SJSA1 (cell line): Measurements from ENCODE around the gene CCDC47. TPM values are rescaled to one million over a fixed set of nuclear protein-coding genes. Genes with fewer than 3 reads are reported as not detected.
"Not testable (repeated sequence)": the region's sequence is repeated elsewhere in the genome, so short reads cannot be mapped to it uniquely, and the experiment has no call there.

ENCODE experiments used
- DNase-seq, 2 experiments: peaks; one replicate each; pipeline ENCODE4 v3.0.0-alpha.2; 2015 to 2020; ENCODE audit warnings: low spot score in 2 of 2, low read depth in 1 of 2
- H3K27ac ChIP-seq: fragments of 250-450 bp; sonication (Bioruptor Pico); 2 replicates; pipeline ENCODE4 v1.5.1; 2020; ENCODE audit warnings: mild to moderate bottlenecking, moderate library complexity
- H3K27me3 ChIP-seq: fragments of 250-450 bp; sonication (Bioruptor Pico); replicated peaks from 2 replicates; pipeline ENCODE4 v1.5.1; 2020; ENCODE audit warnings: mild to moderate bottlenecking, moderate library complexity
- H3K36me3 ChIP-seq: fragments of 250-450 bp; sonication (Bioruptor Pico); 2 replicates; pipeline ENCODE4 v1.5.1; 2020; ENCODE audit warnings: mild to moderate bottlenecking
- H3K4me1 ChIP-seq: fragments of 250-450 bp; sonication (Bioruptor Pico); replicated peaks from 2 replicates; pipeline ENCODE4 v1.6.1; 2021; ENCODE audit warnings: mild to moderate bottlenecking
- H3K4me3 ChIP-seq: fragments of 250-450 bp; sonication (Bioruptor Pico); 2 replicates; pipeline ENCODE4 v1.5.1; 2020; ENCODE audit warnings: mild to moderate bottlenecking
- H3K9me3 ChIP-seq: fragments of 250-450 bp; sonication (Bioruptor Pico); replicated peaks from 2 replicates; pipeline ENCODE4 v1.5.1; 2020; ENCODE audit warnings: mild to moderate bottlenecking
- total RNA-seq: library from RNA; depleted of rRNA; stranded (reverse); fragments of >200 nt; shearing (Covaris generic); gene quantifications from 2 replicates; pipeline ENCODE4 v1.2.3, GENCODE V29; 2014

The CCDC47 gene
- total RNA-seq, 1 experiment from 2014 or later = 106 TPM

DNA sequence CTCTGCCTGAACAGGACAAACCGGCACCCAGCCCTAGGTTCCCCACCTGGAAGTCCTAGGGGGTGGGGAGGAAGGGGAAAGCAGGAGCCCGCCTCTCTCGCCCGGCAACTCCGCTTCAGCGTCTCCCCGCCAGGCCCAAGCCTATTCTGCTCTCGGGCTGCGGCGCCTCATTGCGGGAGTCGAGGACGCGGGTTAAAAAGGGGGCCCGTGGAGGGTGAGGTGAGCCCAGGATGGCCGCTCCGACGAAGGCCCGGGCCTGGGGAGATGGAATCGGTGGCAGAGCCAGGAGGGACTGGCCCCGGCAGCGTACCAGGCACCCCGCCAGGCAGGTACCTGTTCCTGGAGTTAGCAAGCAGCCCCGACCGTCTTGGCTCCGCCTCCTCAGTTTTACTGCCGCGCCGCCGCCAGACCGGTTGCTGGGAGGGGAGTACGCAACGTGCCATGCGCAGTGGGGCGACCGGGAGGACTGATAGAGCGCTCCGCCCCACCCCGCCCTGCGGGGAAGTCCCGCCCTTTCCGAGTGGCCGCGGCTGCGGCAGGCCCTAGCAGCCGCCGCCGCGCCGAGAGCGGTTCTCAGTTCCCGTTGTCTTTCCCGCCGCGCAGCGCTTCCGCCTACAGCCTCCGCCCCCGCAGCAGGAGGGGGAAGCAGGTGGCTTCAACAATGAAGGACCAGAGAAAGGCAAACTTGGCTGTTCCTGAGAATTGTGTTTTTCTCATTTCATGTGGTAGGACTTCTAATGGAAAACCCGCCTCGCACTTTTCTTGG, 31.8 kb downstream of the CCDC47 start, which contains the start of gene STRADA:
Gene STRADA, minus strand, starts transcription at position 392 of the 766 bp plus-strand sequence. CDS start 13,430 bp downstream, outside the sequence.
- peak; percentile 98 to 99 for DNase-seq
- Histone ChIP-seq H3K4me3 (peak within 1 kb of the TSS; percentile 75), H3K4me1 (peaks cover 15% of the 10 kb centered on the region), H3K9me3 (no peaks in the 10 kb centered on the region), H3K36me3 (peaks cover 14% of the 10 kb centered on the region), H3K27ac (peak within 1 kb of the TSS; percentile 27), H3K27me3 (no peaks in the 10 kb centered on the region)

DNA sequence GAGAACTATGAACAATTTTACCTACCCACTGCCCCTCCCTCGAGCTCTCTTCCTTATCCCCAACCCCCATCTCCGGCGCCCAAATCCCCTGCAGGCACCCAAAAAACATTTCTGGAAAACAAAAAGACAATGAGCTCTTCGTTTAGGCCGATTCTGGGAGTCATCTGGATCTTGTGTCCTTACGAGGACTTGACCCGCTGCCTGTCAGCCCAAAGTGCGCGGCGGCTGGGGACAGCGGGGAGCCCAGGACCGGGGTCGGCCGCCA, 32.3 kb downstream of the CCDC47 start:
- Histone ChIP-seq H3K4me1 (peaks cover 15% of the 10 kb centered on the region), H3K9me3 (no peaks in the 10 kb centered on the region)
- no peak for DNase-seq

DNA sequence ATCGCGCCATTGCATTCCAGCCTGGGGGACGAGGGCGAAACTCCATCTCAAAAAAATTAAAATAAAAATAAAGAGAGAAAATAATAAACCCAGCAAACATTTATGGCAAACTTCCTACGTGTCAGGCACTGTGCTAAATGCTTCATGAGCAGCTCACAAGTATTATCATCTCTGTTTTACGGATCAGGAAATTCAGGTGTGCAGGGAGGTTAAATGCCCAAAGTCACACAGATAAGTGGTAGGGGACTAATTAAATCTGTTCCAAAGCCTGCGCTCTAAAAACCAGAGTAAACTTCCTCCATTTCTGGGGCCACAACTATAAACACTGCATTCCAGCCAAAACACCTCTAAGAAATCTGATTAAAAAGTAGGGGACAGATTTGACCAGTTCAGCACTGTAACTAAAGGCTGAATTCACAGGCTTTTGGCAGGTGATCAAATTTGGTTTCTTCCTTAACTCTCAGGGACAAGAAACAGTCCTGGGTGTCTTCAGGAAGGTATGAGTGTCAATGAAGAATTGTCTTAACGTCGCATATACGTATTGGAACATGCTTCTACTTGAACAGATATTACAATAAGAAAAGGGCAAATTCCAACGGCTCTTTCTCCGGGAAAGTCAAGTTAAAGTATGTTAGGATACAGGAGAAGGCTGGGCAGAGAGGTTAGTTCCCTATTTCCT, 32.8 kb downstream of the CCDC47 start:
- no peak for DNase-seq
- Histone ChIP-seq H3K36me3 (peaks cover 5% of the 10 kb centered on the region), H3K9me3 (no peaks in the 10 kb centered on the region), H3K27me3 (no peaks in the 10 kb centered on the region), H3K4me3 (peak overlapping the region; percentile 75), H3K4me1 (peaks cover 15% of the 10 kb centered on the region), H3K27ac (peak overlapping the region; percentile 27; the same call in 1 of the 2 replicates)

More for the DNA sequence above, 32.3 kb downstream of the CCDC47 start:
- peak overlapping the region; percentile 75 for H3K4me3 ChIP-seq
- peaks cover 10% of the 10 kb centered on the region for H3K36me3 ChIP-seq
- peak overlapping the region; percentile 27 for H3K27ac ChIP-seq
- no peaks in the 10 kb centered on the region for H3K27me3 ChIP-seq

DNA sequence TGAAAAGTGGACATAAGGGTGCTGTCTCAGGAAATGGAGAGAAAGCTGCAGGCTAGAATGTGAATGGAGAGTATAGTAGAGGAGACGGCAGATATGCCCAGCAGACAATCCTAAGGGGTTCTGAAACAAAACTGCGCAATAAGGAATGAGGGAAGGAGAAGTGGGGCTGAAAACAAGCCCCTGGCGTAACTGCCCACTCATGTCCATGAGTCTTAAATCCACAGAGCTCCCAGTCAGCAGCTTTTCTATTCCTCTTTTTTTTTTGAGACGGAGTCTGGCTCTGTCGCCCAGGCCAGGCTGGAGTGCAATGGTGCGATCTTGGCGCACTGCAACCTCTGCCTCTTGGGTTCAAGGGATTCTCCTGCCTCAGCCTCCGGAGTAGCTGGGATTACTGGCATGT, 37.7 kb downstream of the CCDC47 start:
- no peaks in the 10 kb centered on the region for H3K9me3 ChIP-seq

DNA sequence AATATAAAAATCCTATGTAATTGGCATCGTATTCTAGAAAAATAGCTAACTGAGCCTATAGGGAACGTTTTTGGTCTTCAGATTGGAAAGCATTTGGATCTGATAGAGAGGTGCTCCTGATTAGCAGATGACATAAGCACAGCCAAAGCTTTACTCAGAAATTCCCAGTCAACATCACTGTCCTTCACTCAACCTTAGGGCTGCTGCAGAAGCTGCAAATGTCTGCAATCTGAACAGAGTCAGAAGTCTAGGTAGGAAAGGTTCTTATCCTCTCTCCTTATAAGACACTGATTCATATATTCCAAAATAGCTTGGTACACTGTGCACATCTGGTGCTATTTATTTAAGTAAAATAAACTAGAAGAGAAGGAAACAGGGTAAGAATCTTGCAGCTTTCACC, 51.0 kb downstream of the CCDC47 start:
- H3K36me3 ChIP-seq = peaks cover 38% of the 10 kb centered on the region
- H3K9me3 ChIP-seq = no peaks in the 10 kb centered on the region
- H3K4me3 ChIP-seq = no peak overlapping the region
- H3K27me3 ChIP-seq = no peaks in the 10 kb centered on the region
- DNase-seq = no peak
- H3K4me1 ChIP-seq = no peaks in the 10 kb centered on the region
- H3K27ac ChIP-seq = no peak overlapping the region

More for the DNA sequence above, 37.7 kb downstream of the CCDC47 start:
- Histone ChIP-seq H3K4me1 (peaks cover 6% of the 10 kb centered on the region), H3K27me3 (no peaks in the 10 kb centered on the region), H3K36me3 (0 out of 2 replicates have a peak, but pooled peaks cover 4% of the 10 kb centered on the region), H3K27ac (no peak overlapping the region), H3K4me3 (no peak overlapping the region)
- DNase-seq = no peak

DNA sequence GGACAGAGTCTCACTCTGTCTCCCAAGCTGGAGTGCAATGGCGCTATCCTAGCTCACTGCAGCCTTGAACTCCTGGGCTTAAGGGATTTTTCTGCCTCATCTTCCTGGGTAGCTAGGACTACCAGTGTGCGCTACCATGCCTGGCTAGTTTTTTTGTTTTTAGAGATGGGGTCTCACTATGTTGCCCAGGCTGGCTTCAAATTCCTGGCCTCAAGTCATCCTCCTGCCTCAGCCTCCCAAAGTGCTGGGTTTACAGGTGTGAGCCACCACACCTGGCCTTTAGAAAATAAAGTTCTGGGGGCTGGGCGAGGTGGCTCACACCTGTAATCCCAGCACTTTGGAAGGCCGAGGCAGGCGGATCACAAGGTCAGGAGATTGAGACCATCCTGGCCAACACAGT, 53.2 kb downstream of the CCDC47 start:
- peaks cover 25% of the 10 kb centered on the region for H3K36me3 ChIP-seq
- DNase-seq, H3K27me3 ChIP-seq, H3K4me3 ChIP-seq, H3K4me1 ChIP-seq, H3K27ac ChIP-seq, H3K9me3 ChIP-seq: not testable (repeated sequence)

DNA sequence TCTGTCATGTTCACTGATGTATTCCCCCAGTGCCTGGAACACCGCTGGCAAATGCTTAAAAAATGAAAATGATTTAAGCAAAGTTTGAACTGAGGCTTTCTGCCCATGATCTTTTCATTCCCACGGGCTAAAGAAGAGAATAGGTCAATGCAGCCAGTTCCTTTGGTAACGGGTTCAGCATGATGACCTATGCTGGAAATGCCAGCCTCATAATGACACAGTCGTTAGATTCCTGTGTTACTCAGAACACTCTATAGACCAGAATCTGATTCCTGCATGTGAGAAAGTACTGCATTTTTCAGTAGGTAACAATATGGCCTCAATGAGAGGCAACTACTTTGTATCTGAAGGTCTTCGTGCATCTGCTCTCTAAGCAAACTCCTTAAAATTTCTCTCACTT, 54.4 kb downstream of the CCDC47 start:
- H3K27ac ChIP-seq = no peak overlapping the region
- H3K36me3 ChIP-seq = peaks cover 30% of the 10 kb centered on the region
- no peaks in the 10 kb centered on the region for H3K4me1 ChIP-seq
- H3K9me3 ChIP-seq = no peaks in the 10 kb centered on the region
- no peaks in the 10 kb centered on the region for H3K27me3 ChIP-seq
- no peak overlapping the region for H3K4me3 ChIP-seq
- DNase-seq = no peak

DNA sequence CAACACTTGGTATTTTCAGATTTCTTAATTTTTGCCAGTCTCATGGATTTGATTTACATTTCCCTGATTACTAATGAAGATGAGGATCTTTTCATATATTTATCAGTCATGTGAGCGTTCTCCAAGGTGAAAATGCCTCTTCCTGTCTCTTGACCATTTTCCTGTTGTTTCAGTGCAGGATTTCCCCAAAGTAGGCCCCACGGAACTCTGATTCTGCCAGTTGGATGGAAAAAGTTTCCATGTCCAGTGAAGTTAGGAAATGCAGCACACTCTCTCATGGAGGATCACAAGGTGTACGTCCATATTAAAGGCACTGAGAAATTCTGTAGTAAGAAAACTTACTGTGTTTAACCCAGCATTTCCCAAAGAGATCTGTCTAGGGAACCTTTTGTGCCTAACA, 57.0 kb downstream of the CCDC47 start:
- no peaks in the 10 kb centered on the region for H3K9me3 ChIP-seq

DNA sequence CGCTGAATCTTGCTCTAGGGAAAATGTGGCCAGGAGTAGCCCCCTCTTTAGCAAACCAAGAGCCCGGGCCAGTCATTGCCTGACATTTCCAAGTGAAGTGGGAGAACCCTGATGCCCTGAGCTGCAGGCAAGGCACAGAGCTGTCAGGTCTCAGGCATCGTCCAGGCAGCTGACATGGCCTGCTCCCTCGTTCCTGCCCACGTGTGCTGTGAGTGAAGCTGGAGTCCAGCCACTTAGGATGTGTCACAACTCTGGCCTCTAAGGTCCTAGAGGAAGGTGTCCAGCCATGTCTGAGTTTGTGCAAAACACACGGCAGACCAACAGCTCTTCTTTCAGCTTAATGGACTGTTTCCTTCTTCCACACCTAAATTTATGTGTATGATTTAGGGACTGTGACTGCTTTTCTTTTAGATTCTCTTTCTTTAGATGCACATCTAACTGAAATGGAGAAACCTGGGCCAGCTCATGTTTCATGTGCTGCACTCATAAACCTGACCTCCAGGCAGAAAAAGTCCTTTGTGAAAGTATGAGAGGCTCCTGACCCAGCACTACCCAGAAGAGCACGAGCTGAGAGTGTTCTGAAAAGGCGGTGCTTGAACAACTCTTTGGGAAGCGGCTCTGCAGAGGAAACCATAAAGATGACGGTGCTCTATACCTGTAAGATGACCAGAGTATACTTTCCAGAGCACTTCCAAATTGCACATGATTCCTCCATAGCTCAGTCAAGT, 58.7 kb downstream of the CCDC47 start:
- H3K27ac ChIP-seq = no peak overlapping the region
- no peaks in the 10 kb centered on the region for H3K9me3 ChIP-seq
- no peaks in the 10 kb centered on the region for H3K27me3 ChIP-seq
- peaks cover 49% of the 10 kb centered on the region for H3K36me3 ChIP-seq
- H3K4me1 ChIP-seq = no peaks in the 10 kb centered on the region
- no peak for DNase-seq
- no peak overlapping the region for H3K4me3 ChIP-seq

More for the DNA sequence above, 57.0 kb downstream of the CCDC47 start:
- Histone ChIP-seq H3K4me3 (no peak overlapping the region), H3K36me3 (peaks cover 37% of the 10 kb centered on the region), H3K27ac (no peak overlapping the region), H3K4me1 (no peaks in the 10 kb centered on the region), H3K27me3 (no peaks in the 10 kb centered on the region)
- no peak for DNase-seq

DNA sequence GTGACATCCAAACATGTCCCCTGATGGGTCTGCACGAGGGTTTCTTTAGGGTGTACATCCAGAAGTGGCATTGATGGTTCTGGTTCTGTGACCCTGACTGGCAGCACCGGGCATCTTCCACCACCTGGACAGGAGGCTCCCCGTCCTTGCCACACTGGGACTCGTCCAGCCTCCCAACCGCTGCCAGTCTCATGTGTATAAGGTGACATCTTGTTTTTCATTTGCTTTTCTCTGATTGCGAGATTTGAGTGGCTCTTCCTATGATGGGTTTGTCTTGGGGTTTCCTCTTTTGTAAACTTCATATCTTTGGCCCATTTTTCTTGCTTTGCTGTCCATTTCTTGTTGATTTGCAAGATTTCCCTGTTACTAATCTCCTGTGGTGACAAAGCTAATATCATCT, 64.3 kb downstream of the CCDC47 start:
- H3K4me1 ChIP-seq = no peaks in the 10 kb centered on the region

DNA sequence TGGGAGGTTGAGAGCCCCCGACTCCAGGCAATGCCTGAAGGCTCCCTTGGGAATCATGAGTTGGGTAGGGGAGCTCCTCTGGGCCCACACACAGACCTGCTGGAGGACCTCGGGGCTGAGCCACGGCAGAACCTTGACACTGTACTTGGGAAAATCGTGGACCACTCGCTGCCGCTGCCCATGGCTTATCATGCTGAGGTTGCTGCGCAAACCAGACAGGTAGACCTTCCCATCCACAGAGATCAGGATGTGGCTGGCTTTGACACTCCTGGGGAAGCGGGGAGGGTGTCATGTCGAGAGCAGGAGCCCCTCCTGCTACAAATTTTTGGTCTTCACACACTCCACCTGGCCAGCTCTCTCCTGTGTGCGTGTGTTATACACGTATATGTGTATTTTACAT, 66.2 kb downstream of the CCDC47 start:
- no peak overlapping the region for H3K27ac ChIP-seq
- peaks cover 68% of the 10 kb centered on the region for H3K36me3 ChIP-seq
- H3K27me3 ChIP-seq = no peaks in the 10 kb centered on the region
- DNase-seq = no peak
- no peak overlapping the region for H3K4me3 ChIP-seq
- no peaks in the 10 kb centered on the region for H3K9me3 ChIP-seq
- no peaks in the 10 kb centered on the region for H3K4me1 ChIP-seq

More for the DNA sequence above, 64.3 kb downstream of the CCDC47 start:
- H3K9me3 ChIP-seq = no peaks in the 10 kb centered on the region
- H3K27ac ChIP-seq = no peak overlapping the region
- H3K4me3 ChIP-seq = no peak overlapping the region
- no peak for DNase-seq
- peaks cover 66% of the 10 kb centered on the region for H3K36me3 ChIP-seq
- no peaks in the 10 kb centered on the region for H3K27me3 ChIP-seq

DNA sequence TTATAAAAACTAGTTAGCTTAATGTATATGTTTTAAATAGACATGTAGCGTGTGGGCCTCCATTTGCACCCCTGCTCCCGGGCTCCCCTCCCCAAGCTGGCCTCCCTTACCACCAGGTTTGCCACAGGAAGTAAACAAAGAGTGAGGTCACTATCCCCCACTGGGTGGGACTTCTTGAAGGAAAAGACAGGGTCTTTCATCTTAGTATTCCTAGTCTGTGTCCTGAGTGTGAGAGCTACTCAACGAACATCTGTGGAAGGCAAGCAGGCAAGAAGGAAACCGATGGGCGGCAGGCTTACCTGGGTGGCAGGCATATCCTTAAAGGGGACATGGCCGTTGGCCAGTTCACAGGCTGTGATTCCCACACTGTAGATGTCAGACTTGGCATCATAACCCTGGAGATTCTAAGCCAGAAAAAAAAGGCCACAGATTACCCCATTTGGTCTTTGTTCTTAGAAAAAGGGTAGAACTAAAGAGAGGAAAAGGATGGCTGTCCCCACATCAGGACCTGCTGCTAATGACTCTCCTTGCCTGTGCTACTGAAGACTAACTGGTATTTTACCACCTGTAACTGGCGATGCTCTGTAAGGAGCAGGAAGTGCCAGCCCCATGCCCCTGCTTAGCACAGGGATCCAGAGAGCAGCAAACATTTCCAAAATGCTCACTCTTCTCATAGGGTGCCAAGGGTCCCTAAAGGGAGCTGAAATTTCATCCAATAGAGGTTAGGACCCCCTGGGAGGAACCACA, 66.9 kb downstream of the CCDC47 start:
- no peaks in the 10 kb centered on the region for H3K27me3 ChIP-seq
- no peaks in the 10 kb centered on the region for H3K9me3 ChIP-seq
- no peak for DNase-seq
- H3K4me3 ChIP-seq = no peak overlapping the region
- H3K4me1 ChIP-seq = no peaks in the 10 kb centered on the region
- H3K36me3 ChIP-seq = peaks cover 65% of the 10 kb centered on the region
- H3K27ac ChIP-seq = no peak overlapping the region

DNA sequence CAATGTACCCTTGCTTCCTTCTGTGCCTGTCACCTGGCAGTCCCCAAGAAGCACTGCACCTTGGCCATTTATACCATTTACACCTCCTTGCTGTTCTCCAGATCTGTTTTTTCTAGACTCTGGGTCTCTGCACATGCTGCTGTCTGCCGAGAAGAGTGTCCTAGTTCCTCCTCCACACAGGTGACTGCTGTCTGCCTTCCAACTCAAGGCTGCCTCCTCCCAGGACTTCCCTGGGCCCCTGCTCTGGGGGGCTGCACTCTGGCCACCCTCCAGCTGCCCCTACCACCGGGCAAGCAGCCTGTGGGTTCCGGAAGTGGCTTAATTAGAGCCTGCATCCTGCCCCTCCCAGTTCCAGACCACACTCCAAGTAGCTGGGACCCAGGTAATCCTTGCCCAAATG, 67.7 kb downstream of the CCDC47 start:
- Histone ChIP-seq H3K4me3 (no peak overlapping the region), H3K27me3 (no peaks in the 10 kb centered on the region), H3K36me3 (peaks cover 66% of the 10 kb centered on the region), H3K4me1 (peaks cover 5% of the 10 kb centered on the region), H3K27ac (no peak overlapping the region), H3K9me3 (peaks cover 4% of the 10 kb centered on the region; the same call in 1 of the 2 replicates)
- DNase-seq = no peak
